GM21526 (cell line): ENCODE results near the gene DUSP8.
A peak's percentile ranks its signal among the peaks of the same experiment; 100 is the strongest.
"Not testable (repeated sequence)": the region's sequence is repeated elsewhere in the genome, so short reads cannot be mapped to it uniquely, and the experiment has no call there.

Experiments
- ATAC-seq: cut with Tn5 transposase; IDR thresholded peaks from one replicate; pipeline ENCODE4 v1.9.1; 2021; ENCODE audit warnings: moderate library complexity; ENCODE audit not compliant: unreplicated experiment, low FRiP score

The DUSP8 gene

GRCh38 chr11:1572197-1573076 is at the start of gene DUSP8:
DUSP8 (minus strand) TSS chr11:1572271; CDS start chr11:1565826, 6,445 bp downstream.
- ATAC-seq: no peak

GRCh38 chr11:1619449-1619848 is 47.4 kb upstream of the DUSP8 start:
- ATAC-seq: no peak

- ATAC-seq: no peak
Observed at GRCh38 chr11:1618231-1618630, 46.2 kb upstream of the DUSP8 start.

- no peak for ATAC-seq
Observed at GRCh38 chr11:1608363-1608762, 36.3 kb upstream of the DUSP8 start, which contains the start of gene KRTAP5-3. KRTAP5-3 (minus strand) TSS chr11:1608463; CDS start chr11:1608385, 78 bp downstream.

GRCh38 chr11:1607901-1608300 is 35.8 kb upstream of the DUSP8 start:
- ATAC-seq: not testable (repeated sequence)

GRCh38 chr11:1607156-1607845 is 35.2 kb upstream of the DUSP8 start:
- not testable (repeated sequence) for ATAC-seq

GRCh38 chr11:1605923-1606322 is 33.9 kb upstream of the DUSP8 start:
- ATAC-seq: peak; percentile 92

GRCh38 chr11:1604711-1605110 is 32.6 kb upstream of the DUSP8 start:
- no peak for ATAC-seq

GRCh38 chr11:1604181-1604580 is 32.1 kb upstream of the DUSP8 start:
- ATAC-seq: no peak

- no peak for ATAC-seq
Observed at GRCh38 chr11:1603629-1604028, 31.6 kb upstream of the DUSP8 start.

- ATAC-seq: not testable (repeated sequence)
Observed at GRCh38 chr11:1601663-1602062, 29.6 kb upstream of the DUSP8 start.

- no peak for ATAC-seq
Observed at GRCh38 chr11:1600626-1601025, 28.6 kb upstream of the DUSP8 start.

GRCh38 chr11:1598816-1599215 is 26.7 kb upstream of the DUSP8 start:
- no peak for ATAC-seq

- ATAC-seq: not testable (repeated sequence)
Observed at GRCh38 chr11:1598406-1598805, 26.3 kb upstream of the DUSP8 start.

GRCh38 chr11:1597994-1598380 is 25.9 kb upstream of the DUSP8 start, which contains the start of gene KRTAP5-2:
KRTAP5-2 (minus strand) TSS chr11:1598294; CDS start chr11:1598250, 44 bp downstream.
- ATAC-seq: no peak

GRCh38 chr11:1597331-1597993 is 25.4 kb upstream of the DUSP8 start:
- ATAC-seq: no peak

GRCh38 chr11:1596576-1597121 is 24.6 kb upstream of the DUSP8 start:
- ATAC-seq: not testable (repeated sequence)

- not testable (repeated sequence) for ATAC-seq
Observed at GRCh38 chr11:1595994-1596575, 24.0 kb upstream of the DUSP8 start.

- ATAC-seq: no peak
Observed at GRCh38 chr11:1592628-1593027, 20.6 kb upstream of the DUSP8 start.

GRCh38 chr11:1589996-1590395 is 17.9 kb upstream of the DUSP8 start:
- no peak for ATAC-seq
